CD4-positive, alpha-beta T cell (primary cell): ENCODE measurements around the gene PHF2. TPM values are rescaled to one million over a fixed set of nuclear protein-coding genes. Genes with fewer than 3 reads are reported as not detected.

Experiments
- ATAC-seq: fragments of 200-7000 bp; cut with Tn5 transposase; one replicate; pipeline ENCODE4 v1.10.0; 2022; ENCODE audit warnings: mild to moderate bottlenecking; ENCODE audit not compliant: poor library complexity
- CTCF ChIA-PET: fragments of 350-600 bp; sonication (Branson Sonifier 250); formaldehyde crosslinking; loops from one replicate; lab custom pipeline; 2021; ENCODE audit warnings: antibody characterized with exemption, inconsistent platforms; lab: Charles Lee
- POLR2A ChIA-PET: fragments of 350-600 bp; sonication (Branson Sonifier 250); formaldehyde crosslinking; loops from one replicate; lab custom pipeline; 2021; ENCODE audit warnings: antibody characterized with exemption, inconsistent platforms; lab: Charles Lee
- DNase-seq, 14 experiments: peaks; one replicate each; pipeline ENCODE4 v3.0.0-alpha.2; 2013 to 2020; ENCODE audit warnings: mixed read lengths in 2 of 14
- H3K27ac ChIP-seq, 2 donors: one replicate each; pipeline versions ENCODE4 v1.5.1 to v1.7.0; 2013; ENCODE audit warnings: low read length in 2 of 2, low read depth in 1 of 2, mild to moderate bottlenecking in 1 of 2
- H3K27me3 ChIP-seq, 2 experiments: 1 replicate in 1 of 2; 2 replicates in 1 of 2; pipeline versions ENCODE4 v1.6.1 to v1.7.0; 2013; ENCODE audit warnings: low read length in 2 of 2, control low read depth in 1 of 2, mild to moderate bottlenecking in 1 of 2, moderate library complexity in 1 of 2; ENCODE audit not compliant: insufficient read depth in 2 of 2, control insufficient read depth in 1 of 2
- H3K36me3 ChIP-seq: one replicate; pipeline ENCODE4 v1.6.1; 2013; ENCODE audit warnings: low read length, control low read depth; ENCODE audit not compliant: insufficient read depth
- H3K4me1 ChIP-seq: one replicate; pipeline ENCODE4 v1.6.1; 2013; ENCODE audit warnings: low read length, control low read depth; ENCODE audit not compliant: insufficient read depth
- H3K4me3 ChIP-seq: one replicate; pipeline ENCODE4 v1.5.1; 2013; ENCODE audit warnings: mild to moderate bottlenecking, low read length, moderate library complexity
- H3K9me3 ChIP-seq, 2 experiments: 1 replicate in 1 of 2; 2 replicates in 1 of 2; pipeline versions ENCODE4 v1.6.1 to v1.7.0; 2013; ENCODE audit warnings: low read length in 2 of 2, mild to moderate bottlenecking in 2 of 2, control low read depth in 1 of 2, moderate library complexity in 1 of 2; ENCODE audit not compliant: control insufficient read depth in 1 of 2, insufficient read depth in 1 of 2
- H3K27ac Mint-ChIP-seq: one replicate; pipeline ENCODE4 v1.8.0; 2020; ENCODE audit warnings: mixed read lengths
- H3K27me3 Mint-ChIP-seq: one replicate; pipeline ENCODE4 v1.8.0; 2021; ENCODE audit warnings: mixed read lengths
- H3K36me3 Mint-ChIP-seq: one replicate; pipeline ENCODE4 v1.8.0; 2021; ENCODE audit warnings: low read depth, mixed read lengths
- H3K4me1 Mint-ChIP-seq: one replicate; pipeline ENCODE4 v1.8.0; 2021; ENCODE audit warnings: low read depth, mixed read lengths
- H3K4me3 Mint-ChIP-seq: one replicate; pipeline ENCODE4 v1.8.0; 2020; ENCODE audit warnings: mild to moderate bottlenecking, mixed read lengths
- H3K9me3 Mint-ChIP-seq: one replicate; pipeline ENCODE4 v1.8.0; 2020; ENCODE audit warnings: mixed read lengths
- intact Hi-C, 2 experiments: fragments of 100-400 bp; cut with DNase I in 1 of 2; cut with micrococcal nuclease in 1 of 2; formaldehyde crosslinking; loops; one replicate each; pipeline versions ENCODE4 v1.15.1 to v1.9.0; 2023 to 2025; cut with DNase I, micrococcal nuclease
- total RNA-seq, 174 experiments: library from RNA in 2 of 174; stranded (reverse) in 2 of 174; gene quantifications; one replicate each; pipeline ENCODE4 v1.2.3 and lab custom pipeline; 2021 to 2026
- TF ChIP-seq, protein P1 (sequence below): fragments of 200-600 bp; IDR thresholded peaks from one replicate; pipeline ENCODE4 v1.8.0; 2022; ENCODE audit warnings: antibody characterized with exemption, mild to moderate bottlenecking

Gene PHF2
- total RNA-seq, 2 experiments from 2014 or later, result 27.3 to 28.8 TPM

DNA sequence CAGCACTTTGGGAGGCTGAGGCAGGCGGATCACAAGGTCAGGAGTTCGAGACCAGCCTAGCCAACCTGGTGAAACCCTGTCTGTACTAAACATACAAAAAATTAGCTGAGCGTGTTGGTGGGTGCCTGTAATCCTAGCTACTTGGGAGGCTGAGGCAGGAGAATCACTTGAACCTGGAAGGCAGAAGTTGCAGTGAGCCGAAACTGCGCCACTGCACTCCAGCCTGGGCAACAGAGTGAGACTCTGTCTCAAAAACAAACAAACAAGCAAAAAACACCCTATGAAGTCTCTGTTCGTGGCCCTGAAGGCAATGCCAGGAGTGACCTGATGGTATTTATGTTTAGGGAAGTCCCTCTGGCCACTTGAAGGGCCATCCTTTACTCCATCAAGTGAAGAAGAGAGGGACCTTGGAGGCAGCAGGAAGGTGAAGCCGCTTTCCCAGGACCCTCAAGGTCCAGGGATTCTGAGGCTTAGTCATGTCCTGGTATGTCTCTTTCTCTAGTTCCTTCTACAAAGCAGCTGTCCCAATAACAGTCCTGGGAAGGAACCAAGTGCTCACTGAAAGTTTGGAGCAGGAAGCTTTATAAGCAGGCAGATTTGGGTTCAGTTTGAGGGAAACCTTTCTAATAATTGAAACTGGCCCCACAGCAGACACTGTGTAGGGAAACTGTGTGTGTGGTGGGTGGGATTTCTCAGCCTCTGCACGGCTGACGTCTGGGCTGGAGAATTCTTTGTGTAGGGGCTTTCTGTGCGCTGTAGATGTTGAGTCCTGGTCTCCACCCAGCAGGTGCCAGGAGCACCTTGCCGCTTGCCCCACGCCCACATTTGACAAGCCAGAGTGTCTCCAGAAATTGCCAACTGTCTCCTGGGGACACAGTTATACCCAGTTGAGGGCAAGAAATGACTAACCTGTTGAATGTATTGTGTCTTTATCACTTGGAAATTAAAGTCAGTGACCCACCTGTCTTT, 12.5 kb downstream of the PHF2 start:
- H3K27ac ChIP-seq, result no peak overlapping the region
- H3K27me3 Mint-ChIP-seq, result no peaks in the 10 kb centered on the region
- CTCF ChIA-PET, result no interaction called here
- peaks cover 87% of the 10 kb centered on the region for H3K4me1 Mint-ChIP-seq
- H3K4me3 Mint-ChIP-seq, result no peak overlapping the region
- POLR2A ChIA-PET, result interaction anchor here (1.4 kb wide), 1 partner anchor 23 kb away, joined by 4 read pairs; no protein-coding TSS in a partner anchor
- no peak overlapping the region for H3K4me3 ChIP-seq
- ATAC-seq (no peak), DNase-seq (no peak)
- H3K9me3 Mint-ChIP-seq, result no peaks in the 10 kb centered on the region
- TF ChIP-seq, protein P1, sequence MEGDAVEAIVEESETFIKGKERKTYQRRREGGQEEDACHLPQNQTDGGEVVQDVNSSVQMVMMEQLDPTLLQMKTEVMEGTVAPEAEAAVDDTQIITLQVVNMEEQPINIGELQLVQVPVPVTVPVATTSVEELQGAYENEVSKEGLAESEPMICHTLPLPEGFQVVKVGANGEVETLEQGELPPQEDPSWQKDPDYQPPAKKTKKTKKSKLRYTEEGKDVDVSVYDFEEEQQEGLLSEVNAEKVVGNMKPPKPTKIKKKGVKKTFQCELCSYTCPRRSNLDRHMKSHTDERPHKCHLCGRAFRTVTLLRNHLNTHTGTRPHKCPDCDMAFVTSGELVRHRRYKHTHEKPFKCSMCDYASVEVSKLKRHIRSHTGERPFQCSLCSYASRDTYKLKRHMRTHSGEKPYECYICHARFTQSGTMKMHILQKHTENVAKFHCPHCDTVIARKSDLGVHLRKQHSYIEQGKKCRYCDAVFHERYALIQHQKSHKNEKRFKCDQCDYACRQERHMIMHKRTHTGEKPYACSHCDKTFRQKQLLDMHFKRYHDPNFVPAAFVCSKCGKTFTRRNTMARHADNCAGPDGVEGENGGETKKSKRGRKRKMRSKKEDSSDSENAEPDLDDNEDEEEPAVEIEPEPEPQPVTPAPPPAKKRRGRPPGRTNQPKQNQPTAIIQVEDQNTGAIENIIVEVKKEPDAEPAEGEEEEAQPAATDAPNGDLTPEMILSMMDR, result no peak
- peaks cover 10% of the 10 kb centered on the region for H3K36me3 Mint-ChIP-seq
- H3K9me3 ChIP-seq, result no peaks in the 10 kb centered on the region
- H3K4me1 ChIP-seq, result peaks cover 50% of the 10 kb centered on the region
- H3K27ac Mint-ChIP-seq, result peak overlapping the region; percentile 65
- no peaks in the 10 kb centered on the region for H3K36me3 ChIP-seq
- intact Hi-C loops, result no loop called here
- H3K27me3 ChIP-seq, result no peaks in the 10 kb centered on the region

DNA sequence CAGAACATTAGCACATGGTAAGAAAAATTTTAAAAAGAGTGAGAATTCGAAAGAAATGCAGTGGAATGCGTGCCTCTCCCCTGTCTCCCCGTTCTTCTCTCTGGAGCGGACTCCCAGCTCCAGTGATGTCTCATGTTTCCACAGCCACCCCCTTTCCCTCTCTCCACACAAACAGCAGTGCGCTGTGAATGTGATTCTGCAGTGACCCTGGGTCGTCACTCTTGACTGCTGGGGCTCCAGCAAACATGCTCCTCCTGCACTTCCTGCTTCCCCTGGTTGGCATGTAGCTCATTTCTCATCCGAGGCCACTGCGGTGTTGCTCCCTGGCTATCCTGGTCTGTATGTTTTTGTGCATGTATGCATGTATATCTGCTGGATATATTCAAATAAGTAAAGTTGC, 13.3 kb downstream of the PHF2 start:
- peaks cover 4% of the 10 kb centered on the region for H3K36me3 Mint-ChIP-seq
- peaks cover 85% of the 10 kb centered on the region for H3K4me1 Mint-ChIP-seq
- Histone ChIP-seq H3K27me3 (no peaks in the 10 kb centered on the region), H3K9me3 (no peaks in the 10 kb centered on the region), H3K4me3 (no peak overlapping the region), H3K4me1 (peaks cover 55% of the 10 kb centered on the region), H3K36me3 (no peaks in the 10 kb centered on the region), H3K27ac (no peak overlapping the region)
- no peaks in the 10 kb centered on the region for H3K27me3 Mint-ChIP-seq
- H3K27ac Mint-ChIP-seq, result peak overlapping the region; percentile 65
- ATAC-seq, result no peak
- DNase-seq, result peak in 1 of 14 experiments; percentile 18
- CTCF ChIA-PET, result no interaction called here
- no peaks in the 10 kb centered on the region for H3K9me3 Mint-ChIP-seq
- TF ChIP-seq, protein P1, result no peak
- POLR2A ChIA-PET, result interaction anchor here (1.4 kb wide), 1 partner anchor 23 kb away, joined by 4 read pairs; no protein-coding TSS in a partner anchor
- intact Hi-C loops, result no loop called here
- peak overlapping the region; percentile 48 for H3K4me3 Mint-ChIP-seq

DNA sequence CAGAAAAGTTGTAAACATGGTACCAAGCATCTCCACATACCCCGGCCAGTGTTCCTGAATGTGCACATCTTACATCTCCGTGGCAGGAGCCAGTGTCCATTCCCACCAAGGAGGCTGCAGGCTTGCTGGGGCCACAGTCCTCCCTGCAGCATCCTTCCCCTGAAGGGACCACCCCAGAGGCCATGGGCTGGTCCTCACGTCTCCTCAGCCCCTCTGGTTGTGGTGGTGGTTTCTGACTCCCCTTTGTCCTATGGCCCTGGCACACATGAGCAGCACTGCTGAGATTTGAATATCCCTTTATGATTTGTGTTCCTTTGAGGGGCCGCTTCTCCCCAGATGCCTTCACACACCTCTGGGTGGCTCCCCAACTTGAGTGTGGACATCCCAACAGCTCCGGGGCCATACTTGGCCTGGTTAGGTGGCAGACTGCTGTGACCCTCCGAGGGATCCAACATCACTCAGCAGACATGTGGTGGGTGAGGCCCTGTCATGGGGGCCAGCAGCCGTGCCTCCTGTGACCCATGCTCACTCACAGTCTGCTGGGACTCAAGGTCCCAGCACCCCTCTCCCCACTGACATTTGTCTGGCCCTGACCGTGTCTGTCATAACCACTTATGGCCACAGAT, 14.3 kb downstream of the PHF2 start:
- DNase-seq, result no peak
- Mint-ChIP-seq H3K4me1 (peaks cover 85% of the 10 kb centered on the region), H3K36me3 (no peaks in the 10 kb centered on the region), H3K27ac (peak overlapping the region; percentile 65), H3K9me3 (no peaks in the 10 kb centered on the region), H3K27me3 (no peaks in the 10 kb centered on the region), H3K4me3 (no peak overlapping the region)
- POLR2A ChIA-PET, result no interaction called here
- Histone ChIP-seq H3K27me3 (no peaks in the 10 kb centered on the region), H3K27ac (no peak overlapping the region), H3K36me3 (no peaks in the 10 kb centered on the region), H3K4me3 (no peak overlapping the region), H3K9me3 (no peaks in the 10 kb centered on the region), H3K4me1 (peaks cover 46% of the 10 kb centered on the region)
- TF ChIP-seq, protein P1, result no peak
- intact Hi-C loops, result no loop called here
- no peak for ATAC-seq
- CTCF ChIA-PET, result no interaction called here
